Effector memory CD8-positive, alpha-beta T cell (primary cell): Measurements from ENCODE around the gene AARS1.
"Not testable (repeated sequence)": the region's sequence is repeated elsewhere in the genome, so short reads cannot be mapped to it uniquely, and the experiment has no call there.

Source experiments
- ATAC-seq: fragments of 150-1000 bp; cut with Tn5 transposase; replicated peaks from 2 replicates; pipeline ENCODE4 v1.10.0; 2021; ENCODE audit warnings: mild to moderate bottlenecking, moderate library complexity
- DNase-seq, 3 experiments: peaks; one replicate each; pipeline ENCODE4 v3.0.0; 2021
- H3K27ac Mint-ChIP-seq, 2 donors: one replicate each; pipeline ENCODE4 v1.8.0; 2022; ENCODE audit warnings: mild to moderate bottlenecking in 2 of 2, mixed read lengths in 2 of 2, moderate library complexity in 2 of 2
- H3K27me3 Mint-ChIP-seq, 2 donors: one replicate each; pipeline ENCODE4 v1.8.0; 2022; ENCODE audit warnings: mixed read lengths in 2 of 2
- H3K36me3 Mint-ChIP-seq: one replicate; pipeline ENCODE4 v1.8.0; 2022; ENCODE audit warnings: mild to moderate bottlenecking, moderate library complexity, mixed read lengths; ENCODE audit not compliant: insufficient read depth
- H3K4me1 Mint-ChIP-seq, 2 donors: one replicate each; pipeline ENCODE4 v1.8.0; 2022; ENCODE audit warnings: low read depth in 2 of 2, mixed read lengths in 2 of 2
- H3K4me3 Mint-ChIP-seq, 2 donors: one replicate each; pipeline ENCODE4 v1.8.0; 2022; ENCODE audit warnings: mild to moderate bottlenecking in 2 of 2, mixed read lengths in 2 of 2, moderate library complexity in 2 of 2
- H3K9me3 Mint-ChIP-seq, 2 donors: one replicate each; pipeline ENCODE4 v1.8.0; 2022; ENCODE audit warnings: mixed read lengths in 2 of 2

AARS1 gene

DNA sequence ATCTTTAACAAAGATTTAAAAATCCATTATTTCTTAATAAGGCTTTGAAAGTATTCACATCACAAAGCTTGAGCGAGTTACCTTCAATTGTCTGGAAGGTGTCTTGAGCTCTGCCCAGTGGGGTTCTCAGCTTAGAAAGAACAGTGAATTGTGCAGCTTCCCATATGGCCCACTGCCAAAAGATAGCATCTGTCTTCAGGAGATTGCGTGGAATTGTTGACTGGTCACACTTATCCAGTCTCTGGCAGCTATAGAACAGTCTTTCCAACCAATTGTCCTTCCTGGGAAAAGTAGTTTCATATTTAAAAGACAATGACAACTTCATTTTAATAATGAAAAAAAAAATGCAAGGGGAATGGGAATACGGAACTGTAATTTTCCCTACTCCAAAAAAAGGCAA lies 57.5 kb downstream of the AARS1 start:
- not testable (repeated sequence) for H3K9me3 Mint-ChIP-seq, H3K27ac Mint-ChIP-seq, DNase-seq, H3K4me1 Mint-ChIP-seq, H3K4me3 Mint-ChIP-seq, ATAC-seq, H3K27me3 Mint-ChIP-seq
- peaks cover 75% of the 10 kb centered on the region for H3K36me3 Mint-ChIP-seq

DNA sequence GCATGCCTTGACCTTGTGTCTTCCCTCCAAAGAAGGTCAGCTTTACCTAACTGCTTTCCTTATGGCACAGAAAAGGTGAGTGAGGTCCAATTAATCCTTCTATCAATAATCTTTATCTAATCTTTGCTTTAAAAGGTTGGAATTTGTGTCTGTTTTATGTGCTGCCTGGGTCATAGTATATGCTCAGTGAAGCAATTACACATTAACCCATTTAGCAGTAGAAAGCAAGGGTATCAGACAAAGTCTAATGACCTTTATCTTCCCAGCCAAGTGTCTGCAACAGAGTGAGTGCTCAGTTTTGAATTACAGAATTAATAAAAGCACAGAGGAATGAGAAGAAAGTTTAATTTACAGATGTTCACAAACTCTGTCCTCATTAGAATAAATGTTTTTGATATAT lies 63.3 kb downstream of the AARS1 start:
- ATAC-seq, H3K27me3 Mint-ChIP-seq, H3K4me3 Mint-ChIP-seq, H3K9me3 Mint-ChIP-seq, DNase-seq, H3K27ac Mint-ChIP-seq, H3K4me1 Mint-ChIP-seq: not testable (repeated sequence)
- peaks cover 55% of the 10 kb centered on the region for H3K36me3 Mint-ChIP-seq

DNA sequence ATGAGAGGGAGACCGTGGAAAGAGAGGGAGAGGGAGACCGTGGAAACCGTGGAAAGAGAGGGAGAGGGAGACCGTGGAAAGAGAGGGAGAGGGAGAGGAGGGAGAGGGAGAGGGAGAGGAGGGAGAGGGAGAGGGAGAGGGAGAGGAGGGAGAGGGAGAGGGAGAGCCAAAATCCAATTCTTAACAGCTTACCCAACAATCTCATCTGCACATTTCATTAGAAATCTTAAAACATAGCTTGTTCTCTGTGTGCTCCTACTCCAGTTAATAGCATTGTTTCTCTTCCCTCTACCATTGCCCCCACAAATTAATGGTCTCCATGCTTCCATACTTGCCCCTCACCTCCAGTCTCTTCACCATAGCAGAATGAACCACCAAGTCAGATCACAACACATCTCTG lies 63.9 kb downstream of the AARS1 start:
- peaks cover 50% of the 10 kb centered on the region for H3K36me3 Mint-ChIP-seq
- H3K27me3 Mint-ChIP-seq, H3K27ac Mint-ChIP-seq, H3K4me1 Mint-ChIP-seq, DNase-seq, ATAC-seq, H3K9me3 Mint-ChIP-seq, H3K4me3 Mint-ChIP-seq: not testable (repeated sequence)

DNA sequence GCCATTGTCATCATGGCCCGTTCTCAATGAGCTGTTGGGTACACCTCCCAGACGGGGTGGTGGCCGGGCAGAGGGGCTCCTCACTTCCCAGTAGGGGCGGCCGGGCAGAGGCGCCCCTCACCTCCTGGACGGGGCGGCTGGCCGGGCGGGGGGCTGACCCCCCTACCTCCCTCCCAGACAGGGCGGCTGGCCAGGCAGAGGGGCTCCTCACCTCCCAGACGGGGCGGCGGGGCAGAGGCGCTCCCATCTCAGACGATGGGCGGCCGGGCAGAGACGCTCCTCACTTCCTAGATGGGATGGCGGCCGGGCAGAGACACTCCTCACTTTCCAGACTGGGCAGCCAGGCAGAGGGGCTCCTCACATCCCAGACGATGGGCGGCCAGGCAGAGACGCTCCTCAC lies 64.7 kb downstream of the AARS1 start:
- H3K4me3 Mint-ChIP-seq, DNase-seq: not testable (repeated sequence)
- H3K36me3 Mint-ChIP-seq: peaks cover 56% of the 10 kb centered on the region

DNA sequence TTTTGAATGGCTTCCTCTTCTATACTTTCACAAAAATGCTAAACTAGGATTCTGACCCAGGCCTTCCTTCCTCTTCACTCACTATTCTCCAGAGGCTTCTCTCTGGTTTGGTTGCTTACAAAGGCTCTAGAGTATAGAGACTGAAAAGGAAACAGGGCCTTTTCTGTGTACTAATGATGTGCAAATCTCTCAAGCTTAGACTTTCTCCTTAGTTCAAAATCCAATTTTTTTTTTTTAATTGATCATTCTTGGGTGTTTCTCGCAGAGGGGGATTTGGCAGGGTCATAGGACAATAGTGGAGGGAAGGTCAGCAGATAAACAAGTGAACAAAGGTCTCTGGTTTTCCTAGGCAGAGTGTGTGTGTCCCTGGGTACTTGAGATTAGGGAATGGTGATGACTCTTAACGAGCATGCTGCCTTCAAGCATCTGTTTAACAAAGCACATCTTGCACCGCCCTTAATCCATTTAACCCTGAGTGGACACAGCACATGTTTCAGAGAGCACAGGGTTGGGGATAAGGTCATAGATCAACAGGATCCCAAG lies 65.3 kb downstream of the AARS1 start:
- not testable (repeated sequence) for H3K4me3 Mint-ChIP-seq, H3K4me1 Mint-ChIP-seq
- H3K36me3 Mint-ChIP-seq: peaks cover 59% of the 10 kb centered on the region

More for the DNA sequence above, 64.7 kb downstream of the AARS1 start:
- not testable (repeated sequence) for H3K4me1 Mint-ChIP-seq, H3K27ac Mint-ChIP-seq, H3K9me3 Mint-ChIP-seq, ATAC-seq, H3K27me3 Mint-ChIP-seq

DNA sequence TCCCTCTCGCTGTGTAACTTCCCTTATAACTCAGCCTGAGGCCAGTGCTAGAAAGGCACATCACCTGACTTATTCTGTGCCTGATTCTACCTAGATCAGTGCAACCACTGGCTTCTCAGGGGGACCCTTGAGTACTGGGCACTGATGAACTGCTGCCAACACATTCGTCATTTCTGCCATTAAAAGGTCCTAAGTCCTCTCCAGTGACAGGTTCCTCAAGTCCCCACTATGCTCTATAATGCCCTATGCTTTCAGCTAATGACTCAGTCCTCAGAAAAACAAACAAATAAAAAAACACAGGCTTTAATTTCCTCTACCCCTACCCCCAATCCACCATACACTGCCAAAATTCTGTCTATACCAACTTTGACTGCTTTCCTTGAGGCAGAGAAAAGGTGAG lies 66.1 kb downstream of the AARS1 start:
- not testable (repeated sequence) for H3K27me3 Mint-ChIP-seq, ATAC-seq, H3K9me3 Mint-ChIP-seq, DNase-seq, H3K4me3 Mint-ChIP-seq, H3K4me1 Mint-ChIP-seq
- peaks cover 58% of the 10 kb centered on the region for H3K36me3 Mint-ChIP-seq
- peak overlapping the region; percentile 72 to 77 for H3K27ac Mint-ChIP-seq

More for the DNA sequence above, 65.3 kb downstream of the AARS1 start:
- H3K27me3 Mint-ChIP-seq, DNase-seq, H3K9me3 Mint-ChIP-seq, ATAC-seq: not testable (repeated sequence)
- peak overlapping the region; percentile 72 to 77 for H3K27ac Mint-ChIP-seq

DNA sequence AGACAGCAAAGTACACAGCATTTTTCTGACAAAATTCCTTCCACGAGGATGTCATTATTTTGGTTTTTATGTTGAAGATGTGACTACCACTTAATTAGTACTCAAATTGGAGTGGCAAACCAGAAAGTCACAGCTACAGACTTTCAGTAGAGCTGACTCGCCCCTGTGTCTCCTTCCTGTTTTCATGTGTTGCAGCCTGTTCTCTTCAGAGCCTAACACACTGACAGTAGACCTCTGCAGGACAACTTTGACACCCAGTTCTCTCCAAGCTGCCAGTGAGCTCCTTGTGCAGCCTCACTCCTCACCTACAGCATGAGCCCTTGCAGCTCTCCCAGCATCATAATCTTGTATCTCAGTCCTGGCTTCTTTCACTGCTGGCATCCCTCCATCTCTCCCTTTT lies 66.7 kb downstream of the AARS1 start:
- not testable (repeated sequence) for H3K4me1 Mint-ChIP-seq, H3K9me3 Mint-ChIP-seq, H3K27me3 Mint-ChIP-seq, H3K4me3 Mint-ChIP-seq, ATAC-seq, DNase-seq
- peaks cover 57% of the 10 kb centered on the region for H3K36me3 Mint-ChIP-seq
- H3K27ac Mint-ChIP-seq: peak overlapping the region; percentile 72 to 77

DNA sequence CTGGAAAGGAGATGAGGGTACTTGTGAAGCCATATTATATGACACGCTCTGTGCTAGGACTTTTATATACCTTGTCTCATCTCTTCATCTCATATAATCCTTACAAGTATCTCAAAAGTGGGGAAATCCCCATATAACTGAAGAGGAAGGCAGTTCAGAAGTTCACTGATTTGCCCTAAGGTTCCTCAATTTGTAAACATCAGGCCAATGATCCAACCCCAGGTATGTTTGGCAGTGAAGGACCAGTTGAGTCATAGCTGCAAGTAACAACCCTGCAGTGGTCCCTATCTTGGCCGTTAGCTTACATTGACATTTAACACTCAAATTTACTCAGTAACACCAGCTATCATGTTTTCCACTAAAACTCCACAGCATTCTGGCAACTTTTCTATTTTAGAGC lies 70.7 kb downstream of the AARS1 start:
- H3K4me3 Mint-ChIP-seq, ATAC-seq, H3K9me3 Mint-ChIP-seq, H3K27me3 Mint-ChIP-seq, H3K4me1 Mint-ChIP-seq, DNase-seq, H3K27ac Mint-ChIP-seq: not testable (repeated sequence)
- peaks cover 58% of the 10 kb centered on the region for H3K36me3 Mint-ChIP-seq

DNA sequence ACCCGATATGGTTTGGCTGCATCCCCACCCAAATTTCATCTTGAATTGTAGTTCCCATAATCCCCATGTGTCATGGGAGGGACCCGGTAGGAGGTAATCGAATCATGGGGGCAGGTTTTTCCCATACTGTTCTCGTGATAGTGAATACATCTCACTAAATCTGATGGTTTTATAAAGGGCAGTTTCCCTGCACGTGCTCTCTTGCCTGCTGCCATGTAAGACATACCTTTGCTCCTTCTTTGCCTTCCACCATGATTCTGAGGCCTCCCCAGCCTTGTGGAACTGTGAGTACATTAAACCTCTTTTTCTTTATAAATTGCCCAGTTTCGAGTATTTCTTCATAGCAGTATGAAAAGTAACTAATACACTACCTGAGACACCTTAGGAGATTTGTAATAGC lies 82.9 kb downstream of the AARS1 start:
- H3K36me3 Mint-ChIP-seq: peaks cover 12% of the 10 kb centered on the region
- not testable (repeated sequence) for H3K27ac Mint-ChIP-seq, H3K4me1 Mint-ChIP-seq, ATAC-seq, H3K27me3 Mint-ChIP-seq, H3K4me3 Mint-ChIP-seq, H3K9me3 Mint-ChIP-seq, DNase-seq

DNA sequence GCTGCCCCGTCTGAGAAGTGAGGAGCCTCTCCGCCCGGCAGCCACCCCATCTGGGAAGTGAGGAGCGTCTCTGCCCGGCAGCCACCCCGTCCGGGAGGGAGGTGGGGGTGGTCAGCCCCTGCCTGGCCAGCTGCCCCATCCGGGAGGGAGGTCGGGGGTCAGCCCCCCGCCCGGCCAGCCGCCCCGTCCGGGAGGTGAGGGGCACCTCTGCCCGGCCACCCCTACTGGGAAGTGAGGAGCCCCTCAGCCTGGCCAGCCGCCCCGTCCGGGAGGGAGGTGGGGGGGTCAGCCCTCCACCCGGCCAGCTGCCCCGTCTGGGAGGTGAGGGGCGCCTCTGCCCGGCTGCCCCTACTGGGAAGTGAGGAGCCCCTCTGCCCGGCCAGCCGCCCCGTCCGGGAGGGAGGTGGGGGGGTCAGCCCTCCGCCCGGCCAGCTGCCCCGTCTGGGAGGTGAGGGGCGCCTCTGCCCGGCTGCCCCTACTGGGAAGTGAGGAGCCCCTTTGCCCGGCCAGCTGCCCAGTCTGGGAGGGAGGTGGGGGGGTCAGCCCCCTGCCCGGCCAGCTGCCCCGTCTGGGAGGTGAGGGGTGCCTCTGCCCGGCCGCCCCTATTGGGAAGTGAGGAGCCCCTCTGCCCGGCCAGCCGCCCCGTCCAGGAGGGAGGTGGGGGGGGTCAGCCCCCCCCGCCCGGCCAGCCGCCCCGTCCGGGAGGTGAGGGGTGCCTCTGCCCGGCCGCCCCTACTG lies 84.5 kb downstream of the AARS1 start:
- not testable (repeated sequence) for DNase-seq, H3K27me3 Mint-ChIP-seq, H3K4me3 Mint-ChIP-seq, H3K27ac Mint-ChIP-seq, H3K9me3 Mint-ChIP-seq, H3K4me1 Mint-ChIP-seq, ATAC-seq
- peaks cover 12% of the 10 kb centered on the region for H3K36me3 Mint-ChIP-seq

DNA sequence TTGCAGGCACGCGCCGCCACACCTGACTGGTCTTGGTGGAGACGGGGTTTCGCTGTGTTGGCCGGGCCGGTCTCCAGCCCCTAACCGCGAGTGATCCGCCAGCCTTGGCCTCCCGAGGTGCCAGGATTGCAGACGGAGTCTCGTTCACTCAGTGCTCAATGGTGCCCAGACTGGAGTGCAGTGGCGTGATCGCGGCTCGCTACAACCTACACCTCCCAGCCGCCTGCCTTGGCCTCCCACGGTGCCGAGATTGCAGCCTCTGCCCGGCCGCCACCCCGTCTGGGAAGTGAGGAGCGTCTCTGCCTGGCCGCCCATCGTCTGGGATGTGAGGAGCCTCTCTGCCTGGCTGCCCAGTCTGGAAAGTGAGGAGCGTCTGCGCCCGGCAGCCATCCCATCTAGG lies 85.3 kb downstream of the AARS1 start:
- not testable (repeated sequence) for H3K4me3 Mint-ChIP-seq, ATAC-seq, DNase-seq, H3K27me3 Mint-ChIP-seq, H3K27ac Mint-ChIP-seq, H3K9me3 Mint-ChIP-seq, H3K4me1 Mint-ChIP-seq
- peaks cover 12% of the 10 kb centered on the region for H3K36me3 Mint-ChIP-seq

DNA sequence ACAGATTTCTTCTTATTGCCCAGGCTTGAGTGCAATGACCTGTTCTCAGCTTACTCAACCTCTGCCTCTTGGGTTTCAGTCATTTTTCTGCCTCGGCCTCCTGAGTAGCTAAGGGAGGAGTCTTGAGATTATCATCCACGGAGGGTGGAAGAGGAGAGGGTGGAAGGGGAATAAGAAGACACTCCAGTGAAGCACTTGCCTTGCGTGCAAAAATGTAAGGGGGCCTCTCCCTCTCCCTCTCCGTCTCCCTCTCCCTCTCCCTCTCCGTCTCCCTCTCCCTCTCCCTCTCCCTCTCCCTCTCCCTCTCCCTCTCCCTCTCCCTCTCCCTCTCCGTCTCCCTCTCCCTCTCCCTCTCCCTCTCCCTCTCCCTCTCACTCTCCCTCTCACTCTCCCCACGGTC lies 85.8 kb downstream of the AARS1 start:
- DNase-seq, H3K4me1 Mint-ChIP-seq, H3K27ac Mint-ChIP-seq, ATAC-seq, H3K27me3 Mint-ChIP-seq, H3K4me3 Mint-ChIP-seq, H3K9me3 Mint-ChIP-seq: not testable (repeated sequence)
- peaks cover 12% of the 10 kb centered on the region for H3K36me3 Mint-ChIP-seq
